Measurements from ENCODE around the gene ARL6IP5.

DNA sequence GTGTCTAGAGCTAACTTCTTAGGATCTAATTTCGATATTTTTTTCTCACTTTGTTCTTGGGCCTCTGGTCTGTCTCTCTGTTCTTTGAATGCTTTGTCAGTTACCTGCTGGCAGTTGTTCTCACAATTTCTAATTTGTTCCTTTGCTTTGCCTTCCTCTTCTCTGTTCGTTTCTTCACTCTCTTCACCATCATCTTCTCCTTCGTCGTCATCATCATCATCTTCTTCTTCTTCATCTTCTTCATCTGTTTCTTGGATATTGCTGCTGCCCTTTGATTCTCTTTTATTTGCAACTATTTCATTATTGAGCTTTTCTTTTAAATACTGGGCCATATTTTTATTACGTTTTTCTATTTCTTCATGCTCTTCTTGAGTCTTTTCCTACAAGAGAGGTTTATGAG is 34.9 kb downstream of the ARL6IP5 start:
- no peak for TF ChIP-seq POLR2A (IDR thresholded peaks at IDR 0.05)
- TF ChIP-seq, protein P1, sequence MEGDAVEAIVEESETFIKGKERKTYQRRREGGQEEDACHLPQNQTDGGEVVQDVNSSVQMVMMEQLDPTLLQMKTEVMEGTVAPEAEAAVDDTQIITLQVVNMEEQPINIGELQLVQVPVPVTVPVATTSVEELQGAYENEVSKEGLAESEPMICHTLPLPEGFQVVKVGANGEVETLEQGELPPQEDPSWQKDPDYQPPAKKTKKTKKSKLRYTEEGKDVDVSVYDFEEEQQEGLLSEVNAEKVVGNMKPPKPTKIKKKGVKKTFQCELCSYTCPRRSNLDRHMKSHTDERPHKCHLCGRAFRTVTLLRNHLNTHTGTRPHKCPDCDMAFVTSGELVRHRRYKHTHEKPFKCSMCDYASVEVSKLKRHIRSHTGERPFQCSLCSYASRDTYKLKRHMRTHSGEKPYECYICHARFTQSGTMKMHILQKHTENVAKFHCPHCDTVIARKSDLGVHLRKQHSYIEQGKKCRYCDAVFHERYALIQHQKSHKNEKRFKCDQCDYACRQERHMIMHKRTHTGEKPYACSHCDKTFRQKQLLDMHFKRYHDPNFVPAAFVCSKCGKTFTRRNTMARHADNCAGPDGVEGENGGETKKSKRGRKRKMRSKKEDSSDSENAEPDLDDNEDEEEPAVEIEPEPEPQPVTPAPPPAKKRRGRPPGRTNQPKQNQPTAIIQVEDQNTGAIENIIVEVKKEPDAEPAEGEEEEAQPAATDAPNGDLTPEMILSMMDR (IDR thresholded peaks at IDR 0.05): no peak
